Adrenal gland (tissue), 12 donors: ENCODE measurements around the gene TMEM184A. TPM values are rescaled to one million over a fixed set of nuclear protein-coding genes. Genes with fewer than 3 reads are reported as not detected.
A peak's percentile ranks its signal among the peaks of the same experiment; 100 is the strongest.

Experiments used
- DNase-seq, 7 donors: peaks; one replicate each; pipeline ENCODE4 v3.0.0-alpha.2; 2019 to 2020
- H3K27ac ChIP-seq, 5 donors: fragments of 200-600 bp; sonication (generic) in 4 of 5; 1 replicate in 3 of 5; 2 replicates in 2 of 5; pipeline versions ENCODE4 v1.5.1 to v1.8.0; 2016 to 2020; ENCODE audit warnings: mild to moderate bottlenecking in 1 of 5
- H3K27me3 ChIP-seq: fragments of 200-600 bp; 2 replicates; pipeline ENCODE4 v1.8.0; 2021
- H3K36me3 ChIP-seq, 2 donors: fragments of 200-600 bp; replicated peaks in 1 of 2; 1 replicate in 1 of 2; 2 replicates in 1 of 2; pipeline versions ENCODE4 v1.5.1 to v1.8.0; 2018 to 2022
- H3K4me1 ChIP-seq, 2 donors: fragments of 200-600 bp; replicated peaks in 1 of 2; 1 replicate in 1 of 2; 2 replicates in 1 of 2; pipeline versions ENCODE4 v1.5.1 to v1.8.0; 2018 to 2021
- H3K4me3 ChIP-seq, 4 donors: fragments of 200-600 bp; sonication (generic) in 3 of 4; one replicate each; pipeline ENCODE4 v1.5.1; 2016 to 2018
- H3K9me3 ChIP-seq, 3 donors: fragments of 200-600 bp; sonication (generic) in 1 of 3; replicated peaks in 1 of 3; 1 replicate in 2 of 3; 2 replicates in 1 of 3; pipeline versions ENCODE4 v1.5.1 to v1.8.0; 2016 to 2021
- POLR2A ChIP-seq, 2 donors: fragments of 450-650 bp; IDR thresholded peaks; one replicate each; pipeline ENCODE4 v1.6.1; 2017; ENCODE audit warnings: antibody characterized with exemption in 2 of 2, mild to moderate bottlenecking in 2 of 2, moderate library complexity in 1 of 2
- WGBS, 4 donors: extraction: QIAGEN DNeasy Blood & Tissue Kit in 2 of 4; methylation state at CpG; one replicate each; pipeline versions ENCODE4 v1.1.5 to v1.1.7; 2013 to 2017; 5-methylcytosine and 5-hydroxymethylcytosine counted together
- intact Hi-C, 2 donors: fragments of 100-400 bp; cut with DNase I; formaldehyde crosslinking; loops; one replicate each; pipeline versions ENCODE4 v1.14.1 to v1.15.0; 2022 to 2023
- polyA plus RNA-seq, 3 donors: library from polyadenylated mRNA; stranded (reverse); fragments of 200-250 nt in 2 of 3; fragments of 350-450 nt in 1 of 3; fragmentation: Illumina TruSeq in 1 of 3; extraction: RNeasy Lipid Tissue Mini Kit (QIAGEN cat#74804) in 1 of 3; gene quantifications; one replicate each; pipeline ENCODE4 v1.2.3, GENCODE V29; 2013 to 2014
- total RNA-seq, 9 donors: library from RNA; depleted of rRNA in 4 of 9; stranded (reverse); fragments of >200 nt in 4 of 9; fragments of 120-200 nt in 1 of 9; fragmentation: NEBNext Ultra II Directional in 1 of 9; extraction: Animal tissue kit (Norgen Biotek cat#: 25700) in 1 of 9; gene quantifications; one replicate each; pipeline versions ENCODE4 v1.1.0 to v1.2.4, GENCODE V29; 2013 to 2023
- TF ChIP-seq, protein P1 (sequence below), 6 experiments: fragments of 450-650 bp in 4 of 6; fragments of 200-600 bp in 2 of 6; sonication (generic) in 1 of 6; IDR thresholded peaks; 1 replicate in 5 of 6; 2 replicates in 1 of 6; pipeline versions ENCODE4 v1.5.1 to v1.8.0; 2016 to 2021; ENCODE audit warnings: antibody characterized with exemption in 6 of 6, mild to moderate bottlenecking in 2 of 6, moderate library complexity in 1 of 6
- donor health status: healthy with polysubstance abuse.
- donor health status: Bipolar disorder and iron deficiency.
- donor health status: DM: yes; HTN: yes; CAD: no.
- donor health status: DM: no; HTN: no; CAD: no.
- donor health status: DM: no; HTN: no; CAD: no.
- donor health status: DM: yes; HTN: yes; CAD: no.

The TMEM184A gene
- total and polyA plus RNA-seq, 12 donors = 0.06 to 2.1 (median 0.79) TPM; not detected in 2

DNA sequence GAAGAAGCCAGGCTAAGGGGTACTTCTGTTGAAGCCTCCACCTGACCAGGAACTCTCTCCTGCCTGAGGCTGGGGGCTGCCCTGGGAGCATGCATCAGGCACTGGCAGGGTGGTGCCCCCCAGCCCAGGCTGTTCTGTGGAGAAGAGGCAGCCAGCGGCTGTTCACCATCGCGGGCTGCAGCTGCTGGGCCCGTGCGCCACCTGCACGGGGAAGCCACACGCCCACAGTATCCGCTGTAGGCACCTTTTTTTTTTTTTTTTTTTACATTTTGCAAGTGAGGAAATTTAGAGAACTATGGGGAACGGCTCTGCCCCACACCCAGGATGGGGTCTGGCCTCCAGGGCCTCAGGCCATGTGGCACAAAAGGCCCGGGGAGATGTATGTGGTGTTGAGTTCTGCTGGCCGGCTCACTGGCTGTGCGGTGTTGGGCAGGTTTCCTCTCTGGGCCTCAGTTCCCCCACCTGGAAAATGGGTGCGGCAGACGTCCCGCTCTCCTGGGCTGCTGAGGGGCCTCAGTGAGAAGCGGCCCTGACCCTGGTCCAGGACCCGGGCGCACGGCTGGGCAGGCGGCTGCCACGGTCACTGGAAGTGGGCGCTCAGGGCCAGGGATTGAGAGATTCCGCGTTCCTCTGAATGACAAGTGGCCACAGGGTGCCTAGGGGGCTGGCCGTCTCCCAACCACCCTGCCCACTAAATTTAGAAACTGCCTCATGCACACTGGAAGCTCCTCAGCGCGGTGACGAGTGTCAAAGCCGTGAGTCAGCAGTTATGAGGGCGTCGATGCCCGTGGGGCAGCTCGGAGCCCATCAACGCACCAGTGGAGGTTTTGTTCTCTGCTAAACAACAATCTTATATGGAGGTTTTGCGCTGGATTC, 43.0 kb downstream of the TMEM184A start:
- Histone ChIP-seq H3K36me3 (no peaks in the 10 kb centered on the region), H3K27me3 (no peaks in the 10 kb centered on the region), H3K9me3 (no peaks in the 10 kb centered on the region), H3K4me3 (peak overlapping the region in 1 of 4 donors; percentile 7), H3K27ac (peak overlapping the region in 4 of 5 donors; percentile 64 to 91 (median 78)), H3K4me1 (no peaks in the 10 kb centered on the region)
- no peak for TF ChIP-seq POLR2A (IDR thresholded peaks at IDR 0.05)
- TF ChIP-seq, protein P1, sequence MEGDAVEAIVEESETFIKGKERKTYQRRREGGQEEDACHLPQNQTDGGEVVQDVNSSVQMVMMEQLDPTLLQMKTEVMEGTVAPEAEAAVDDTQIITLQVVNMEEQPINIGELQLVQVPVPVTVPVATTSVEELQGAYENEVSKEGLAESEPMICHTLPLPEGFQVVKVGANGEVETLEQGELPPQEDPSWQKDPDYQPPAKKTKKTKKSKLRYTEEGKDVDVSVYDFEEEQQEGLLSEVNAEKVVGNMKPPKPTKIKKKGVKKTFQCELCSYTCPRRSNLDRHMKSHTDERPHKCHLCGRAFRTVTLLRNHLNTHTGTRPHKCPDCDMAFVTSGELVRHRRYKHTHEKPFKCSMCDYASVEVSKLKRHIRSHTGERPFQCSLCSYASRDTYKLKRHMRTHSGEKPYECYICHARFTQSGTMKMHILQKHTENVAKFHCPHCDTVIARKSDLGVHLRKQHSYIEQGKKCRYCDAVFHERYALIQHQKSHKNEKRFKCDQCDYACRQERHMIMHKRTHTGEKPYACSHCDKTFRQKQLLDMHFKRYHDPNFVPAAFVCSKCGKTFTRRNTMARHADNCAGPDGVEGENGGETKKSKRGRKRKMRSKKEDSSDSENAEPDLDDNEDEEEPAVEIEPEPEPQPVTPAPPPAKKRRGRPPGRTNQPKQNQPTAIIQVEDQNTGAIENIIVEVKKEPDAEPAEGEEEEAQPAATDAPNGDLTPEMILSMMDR (IDR thresholded peaks at IDR 0.05) = no peak
- intact Hi-C loops = no loop called here
- peak; percentile 67 to 91 (median 82) for DNase-seq
- 48 to 53% (median 50%) methylated on average over 27 to 35 of the region's 35 CpGs for WGBS, 4 donors

GRCh38 chr7:1511444-1512422, 44.3 kb downstream of the TMEM184A start:
- TF ChIP-seq, protein P1 (IDR thresholded peaks at IDR 0.05) = no peak
- TF ChIP-seq POLR2A (IDR thresholded peaks at IDR 0.05) = no peak

DNA sequence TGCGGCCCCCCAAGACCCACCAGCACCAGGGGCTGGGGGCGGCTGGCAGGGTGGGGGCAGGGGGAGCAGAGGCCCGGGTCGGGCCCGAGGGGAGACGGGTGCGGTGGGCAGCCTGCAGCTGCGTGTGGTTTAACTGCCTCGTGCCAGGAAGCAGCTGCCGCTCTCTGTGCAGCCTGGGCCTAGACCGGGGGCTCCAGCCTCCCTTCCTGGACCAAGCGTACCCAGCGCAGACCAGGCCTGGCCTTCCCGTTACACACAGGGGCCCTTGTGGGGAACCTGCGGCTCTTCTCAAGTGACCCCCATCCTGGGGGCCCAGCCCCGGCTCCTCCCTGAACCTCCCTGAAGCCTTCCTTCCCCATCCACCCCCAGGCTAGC, 45.2 kb downstream of the TMEM184A start:
- 60 to 77% (median 72%) methylated on average over 4 to 16 of the region's 16 CpGs for WGBS, 4 donors
- intact Hi-C loops = no loop called here
- no peak overlapping the region for H3K27ac ChIP-seq
- TF ChIP-seq, protein P1 (IDR thresholded peaks at IDR 0.05) = no peak
- no peak for TF ChIP-seq POLR2A (IDR thresholded peaks at IDR 0.05)
- peaks cover 0 to 9% of the 10 kb centered on the region in 2 donors for H3K4me1 ChIP-seq
- no peaks in the 10 kb centered on the region for H3K36me3 ChIP-seq
- H3K4me3 ChIP-seq = no peak overlapping the region
- H3K27me3 ChIP-seq = no peaks in the 10 kb centered on the region
- DNase-seq = no peak
- H3K9me3 ChIP-seq = no peaks in the 10 kb centered on the region

More at GRCh38 chr7:1511444-1512422, 44.3 kb downstream of the TMEM184A start:
- Histone ChIP-seq H3K4me1 (peaks cover 0 to 4% of the 10 kb centered on the region in 2 donors), H3K36me3 (no peaks in the 10 kb centered on the region), H3K9me3 (no peaks in the 10 kb centered on the region), H3K27me3 (no peaks in the 10 kb centered on the region), H3K27ac (no peak overlapping the region), H3K4me3 (no peak overlapping the region)
- intact Hi-C loops = no loop called here
- no peak for DNase-seq
- WGBS, 4 donors = 71 to 81% (median 77%) methylated on average over 23 to 30 of the region's 30 CpGs

GRCh38 chr7:1509226-1509625, 46.8 kb downstream of the TMEM184A start:
- Histone ChIP-seq H3K4me1 (peaks cover 0 to 10% of the 10 kb centered on the region in 2 donors), H3K27me3 (no peaks in the 10 kb centered on the region), H3K27ac (no peak overlapping the region), H3K36me3 (no peaks in the 10 kb centered on the region), H3K9me3 (no peaks in the 10 kb centered on the region), H3K4me3 (no peak overlapping the region)
- intact Hi-C loops = no loop called here
- 84 to 93% (median 86%) methylated on average over 14 of the region's 14 CpGs for WGBS, 4 donors
- no peak for DNase-seq
- TF ChIP-seq, protein P1 (IDR thresholded peaks at IDR 0.05) = no peak
